Ecto neural progenitor cell (in vitro differentiated cells): Measurements from ENCODE around the gene SORCS2.
A peak's percentile ranks its signal among the peaks of the same experiment; 100 is the strongest.

Experiments
- DNase-seq: peaks from one replicate; pipeline ENCODE4 v3.0.0-alpha.2; 2018; ENCODE audit warnings: low spot score

SORCS2 gene

GRCh38 chr4:7620086-7620813, 427.9 kb downstream of the SORCS2 start:
- no peak for DNase-seq

GRCh38 chr4:7620814-7621176, 428.5 kb downstream of the SORCS2 start:
- DNase-seq = peak; percentile 52

- DNase-seq = no peak
These were observed 429.1 kb downstream of the SORCS2 start for GRCh38 chr4:7621252-7622035.

GRCh38 chr4:7622371-7622770, 430.0 kb downstream of the SORCS2 start:
- DNase-seq = no peak

GRCh38 chr4:7623468-7623867, 431.1 kb downstream of the SORCS2 start:
- DNase-seq = no peak

- no peak for DNase-seq
These were observed 432.1 kb downstream of the SORCS2 start for GRCh38 chr4:7624396-7624980.

- DNase-seq = no peak
These were observed 432.7 kb downstream of the SORCS2 start for GRCh38 chr4:7625071-7625470.

GRCh38 chr4:7626531-7626930, 434.2 kb downstream of the SORCS2 start:
- DNase-seq = no peak

GRCh38 chr4:7627251-7628250, 435.2 kb downstream of the SORCS2 start:
- DNase-seq = no peak

- DNase-seq = no peak
These were observed 436.1 kb downstream of the SORCS2 start for GRCh38 chr4:7628432-7628831.

- no peak for DNase-seq
These were observed 437.3 kb downstream of the SORCS2 start for GRCh38 chr4:7629501-7630254.

GRCh38 chr4:7630568-7631287, 438.4 kb downstream of the SORCS2 start:
- DNase-seq = no peak

- DNase-seq = no peak
These were observed 439.1 kb downstream of the SORCS2 start for GRCh38 chr4:7631288-7632014.

- DNase-seq = no peak
These were observed 440.0 kb downstream of the SORCS2 start for GRCh38 chr4:7632341-7632740.

GRCh38 chr4:7632971-7633370, 440.6 kb downstream of the SORCS2 start:
- DNase-seq = no peak

GRCh38 chr4:7634661-7635251, 442.4 kb downstream of the SORCS2 start:
- no peak for DNase-seq

- DNase-seq = no peak
These were observed 443.3 kb downstream of the SORCS2 start for GRCh38 chr4:7635445-7636239.

GRCh38 chr4:7636240-7636508, 443.8 kb downstream of the SORCS2 start:
- no peak for DNase-seq

- no peak for DNase-seq
These were observed 444.8 kb downstream of the SORCS2 start for GRCh38 chr4:7637139-7637538.
